Daoy (cell line): Measurements from ENCODE around the gene A2ML1. TPM values are rescaled to one million over a fixed set of nuclear protein-coding genes. Genes with fewer than 3 reads are reported as not detected.
"Not testable (repeated sequence)": the region's sequence is repeated elsewhere in the genome, so short reads cannot be mapped to it uniquely, and the experiment has no call there.

Experiments used
- DNase-seq: peaks from one replicate; pipeline ENCODE4 v3.0.0-alpha.2; 2015; ENCODE audit warnings: low read depth
- total RNA-seq: library from RNA; depleted of rRNA; stranded (reverse); fragments of >200 nt; shearing (Covaris generic); gene quantifications from 2 replicates; pipeline ENCODE4 v1.2.3, GENCODE V29; 2014; rRNA removed

The A2ML1 gene
- total RNA-seq, 1 experiment from 2014 or later, result not detected

DNA sequence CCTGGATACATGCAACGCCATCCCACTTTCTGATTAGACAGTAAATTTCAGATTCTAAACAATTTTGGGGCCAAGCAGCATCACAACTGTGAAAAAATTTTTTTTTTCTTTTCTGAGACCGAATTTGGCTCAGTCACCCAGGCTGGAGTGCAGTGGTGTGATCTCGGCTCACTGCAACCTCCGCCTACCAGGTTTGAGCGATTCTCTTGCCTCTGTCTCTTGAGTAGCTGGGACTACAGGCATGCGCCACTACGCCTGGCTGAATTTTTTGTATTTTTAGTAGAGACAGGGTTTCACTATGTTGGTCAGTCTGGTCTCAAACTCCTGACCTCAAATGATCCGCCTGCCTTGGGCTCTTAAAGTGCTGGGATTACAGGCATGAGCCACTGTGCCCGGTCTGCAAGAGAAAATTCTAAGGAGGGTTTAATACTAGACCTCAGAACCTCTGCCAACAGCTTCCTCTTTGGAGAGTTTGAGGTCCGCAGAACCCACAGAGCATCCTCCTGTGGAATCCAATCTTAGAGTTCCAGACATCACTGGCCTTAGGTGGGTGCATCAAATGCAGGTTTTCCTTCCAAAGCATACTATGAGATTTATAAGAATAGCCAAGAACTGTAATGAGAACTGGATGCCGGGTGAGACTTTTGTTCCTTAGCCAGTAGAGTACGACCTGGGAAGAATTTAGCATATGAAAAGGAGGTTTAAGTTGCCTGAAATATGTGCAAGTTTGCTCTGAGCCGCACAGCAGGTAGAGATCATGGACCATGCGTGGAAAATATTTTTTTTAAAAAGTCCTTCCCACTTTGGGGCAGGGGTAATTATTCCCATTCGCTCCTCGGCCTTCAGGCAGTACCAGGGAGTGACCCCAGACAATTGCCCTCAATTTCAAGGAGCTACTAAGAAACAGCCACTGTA lies 84.1 kb downstream of the A2ML1 start:
- DNase-seq, result no peak

DNA sequence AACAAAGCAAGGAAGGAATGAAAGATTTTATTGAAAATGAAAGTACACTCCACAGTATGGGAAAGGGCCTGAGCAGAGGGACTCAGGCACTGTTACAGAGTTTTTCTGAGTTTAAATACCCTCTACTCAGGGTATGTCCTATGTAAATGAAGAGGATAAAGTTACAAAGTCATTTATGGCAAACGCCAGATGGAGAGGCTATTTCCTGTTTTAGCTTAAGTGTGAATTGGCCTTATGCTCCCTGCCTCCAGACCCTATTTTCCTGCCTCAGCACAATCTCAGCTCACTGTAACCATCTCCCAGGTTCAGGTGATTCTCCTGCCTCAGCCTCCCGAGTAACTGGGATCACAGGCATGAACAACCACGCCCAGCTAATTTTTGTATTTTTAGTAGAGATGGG lies 85.1 kb downstream of the A2ML1 start:
- no peak for DNase-seq

DNA sequence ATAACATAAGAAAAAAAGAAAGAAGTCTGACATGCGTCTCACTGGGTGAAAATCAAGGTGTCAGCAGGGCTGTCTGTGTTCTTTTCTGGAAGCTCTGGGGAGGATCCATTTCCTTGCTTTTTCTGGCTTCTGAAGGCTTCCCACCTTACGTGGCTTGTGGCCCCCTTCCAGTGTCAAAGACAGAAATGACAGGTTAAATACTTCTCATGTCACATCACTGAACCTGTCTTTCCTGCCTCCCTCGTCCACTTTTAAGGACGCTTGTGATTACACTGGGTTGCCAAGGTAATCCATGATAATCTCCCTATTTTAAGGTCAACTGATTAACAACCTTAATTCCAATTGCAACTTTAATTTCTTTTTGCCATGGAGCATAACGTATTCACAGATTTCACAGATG lies 87.3 kb downstream of the A2ML1 start:
- DNase-seq, result no peak

DNA sequence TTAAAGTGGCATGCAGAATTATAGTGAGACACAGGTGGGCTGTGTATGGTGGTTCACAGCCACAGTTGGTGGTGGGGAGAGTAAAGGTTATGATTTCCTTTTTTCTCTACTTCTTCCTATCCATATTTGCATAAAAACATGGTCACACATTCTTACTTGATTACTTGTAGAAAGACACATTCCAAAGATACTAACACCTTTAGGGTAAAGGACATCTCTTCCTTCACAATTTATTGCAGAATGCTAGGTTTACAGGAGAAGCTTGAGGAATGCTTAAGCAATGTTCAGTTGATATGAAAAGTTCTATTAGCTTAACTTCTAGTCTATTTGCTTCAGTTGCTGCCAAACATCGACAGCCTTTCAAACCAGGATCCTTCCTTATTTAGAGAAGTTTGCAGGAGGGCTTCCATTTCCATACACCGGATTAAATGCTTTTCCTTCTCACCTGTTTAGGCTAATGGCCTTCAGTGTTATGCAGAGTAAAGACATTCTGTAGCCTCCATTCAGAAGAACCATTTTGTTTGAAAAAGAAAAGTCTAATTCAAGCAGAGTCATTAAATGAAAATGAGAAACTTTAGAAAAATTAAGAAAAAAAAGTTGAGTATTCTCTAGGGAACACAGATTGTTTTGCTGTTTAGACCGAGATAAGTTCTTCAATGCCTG lies 89.3 kb downstream of the A2ML1 start:
- DNase-seq, result no peak

DNA sequence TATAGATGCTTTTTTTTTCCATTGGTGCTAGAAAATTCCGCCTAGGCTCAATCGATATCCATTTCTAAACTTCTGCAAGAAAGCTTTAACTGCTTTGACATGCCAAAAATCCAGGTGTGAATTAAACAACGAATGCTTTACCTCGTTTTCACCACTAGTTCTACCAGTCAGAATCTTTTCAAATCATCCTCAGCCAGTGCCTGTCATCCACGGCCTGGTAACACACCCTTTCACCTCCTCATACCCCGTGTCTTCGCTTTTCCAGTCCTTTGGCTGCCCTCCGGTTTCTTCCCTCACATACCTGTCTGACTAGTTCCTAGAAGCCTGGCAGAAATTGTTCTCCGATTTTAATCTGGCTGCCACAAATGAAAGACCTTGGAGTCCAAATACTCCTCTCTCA lies 90.5 kb downstream of the A2ML1 start:
- no peak for DNase-seq

DNA sequence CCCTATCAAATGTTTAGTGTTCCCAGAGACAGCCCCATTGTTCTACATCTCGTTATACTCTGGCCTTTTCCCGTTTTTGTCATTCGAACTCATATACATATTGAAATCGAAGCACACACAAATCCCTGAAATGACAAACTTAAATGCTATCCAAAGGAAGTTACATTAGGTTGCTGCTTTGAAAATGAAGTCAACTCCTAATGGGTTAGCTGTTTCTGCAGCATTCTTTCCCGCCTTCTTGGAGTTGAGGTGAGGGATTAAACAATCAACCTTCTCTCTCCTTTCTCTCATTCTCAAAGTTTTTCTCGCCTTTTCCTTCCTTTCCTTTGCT lies 91.2 kb downstream of the A2ML1 start:
- DNase-seq, result no peak

DNA sequence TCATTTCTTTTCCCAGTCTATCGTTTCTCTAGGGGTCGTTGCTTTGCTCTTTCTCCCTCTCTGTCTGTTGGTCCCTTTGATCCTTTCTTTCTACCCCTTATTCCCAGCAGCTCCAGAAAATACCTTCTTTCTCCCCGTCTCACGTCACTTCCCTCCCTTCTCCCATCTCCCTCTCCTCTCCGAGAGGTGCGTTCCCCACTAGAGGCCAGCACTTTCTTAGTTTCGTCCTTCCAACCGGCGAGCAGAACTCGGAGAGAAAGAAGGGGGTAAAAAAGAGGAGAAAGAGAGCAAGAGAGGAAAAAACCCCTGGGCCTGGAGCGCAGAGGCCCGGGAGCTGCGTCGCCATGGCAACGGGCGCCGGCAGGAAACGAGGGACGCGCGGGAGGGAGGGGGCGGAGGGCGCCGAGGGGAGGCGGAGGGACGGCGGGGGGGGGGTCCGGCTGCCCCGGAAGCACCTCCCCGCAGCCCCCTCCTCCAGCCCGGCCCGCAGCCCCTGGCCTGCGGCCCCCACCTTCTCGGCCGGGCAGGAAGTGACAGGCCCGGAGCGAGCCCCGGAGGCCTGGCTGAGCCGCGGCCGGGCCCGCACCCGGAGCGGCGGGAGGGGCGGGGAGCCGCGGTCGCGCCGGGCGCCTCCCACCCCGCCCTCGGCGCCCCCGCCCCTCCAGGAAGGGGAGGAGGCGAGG lies 91.8 kb downstream of the A2ML1 start, which contains the start of gene PHC1:
Gene PHC1, plus strand, starts transcription at position 477 of the 683 bp plus-strand sequence. CDS start 3,169 bp downstream, outside the sequence.
- DNase-seq, result peak; percentile 71

DNA sequence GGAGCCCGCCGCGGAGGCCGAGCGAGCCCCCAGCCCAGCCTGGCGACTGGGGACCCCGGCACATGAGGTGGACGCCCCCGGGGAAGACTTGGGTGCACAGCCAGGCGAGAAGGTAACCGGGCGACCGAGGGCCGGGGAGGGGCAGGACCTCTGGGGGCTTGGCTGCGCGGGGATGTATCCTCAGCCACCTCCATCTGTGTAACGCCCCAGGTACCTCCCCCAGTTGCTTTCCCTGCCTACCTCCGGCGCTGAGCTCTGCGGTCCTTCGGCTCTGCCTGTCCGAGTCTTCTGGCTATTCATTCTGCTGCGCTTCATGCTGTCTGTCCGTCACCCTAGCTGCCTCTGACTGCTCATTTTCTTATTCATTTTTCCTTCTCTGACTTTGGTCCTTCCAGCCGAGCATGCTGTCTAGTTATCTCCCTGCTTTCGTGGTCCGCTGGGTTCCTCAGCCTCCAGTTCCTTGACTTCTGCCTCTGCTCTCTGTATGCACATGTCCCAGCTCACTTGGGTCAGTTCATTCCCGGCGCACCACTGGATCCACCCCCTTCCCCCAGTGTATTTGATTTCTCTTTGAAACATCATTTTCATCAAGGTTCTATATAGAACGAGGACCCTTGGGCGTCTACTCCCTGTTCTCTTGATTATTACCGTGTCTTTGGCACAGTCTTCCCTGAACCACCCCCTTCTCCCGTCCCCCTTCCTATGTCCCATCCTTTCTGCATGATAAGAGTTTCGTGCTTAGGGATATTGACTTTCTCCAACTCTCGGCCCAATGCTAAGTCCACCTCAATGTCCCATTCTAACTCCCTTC lies 92.5 kb downstream of the A2ML1 start:
- DNase-seq, result peak; percentile 57

DNA sequence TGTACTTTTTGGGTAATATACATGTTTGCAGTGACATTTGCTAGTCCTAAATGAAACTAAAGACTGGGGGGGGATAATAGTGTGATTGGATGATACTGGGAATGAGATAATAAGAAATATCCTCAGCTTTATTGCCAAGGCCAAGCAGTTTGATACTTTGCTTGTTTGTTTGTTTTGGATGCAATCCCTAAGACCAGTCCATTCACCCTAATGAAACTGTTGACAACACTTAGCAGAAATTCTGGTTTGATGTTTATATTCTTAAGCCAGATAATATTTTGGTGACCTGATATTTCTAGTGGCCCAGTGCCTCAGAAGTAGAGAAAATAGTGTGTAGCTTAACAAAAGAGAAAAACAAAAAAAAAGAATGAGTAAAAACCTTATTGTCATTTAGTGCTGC lies 93.7 kb downstream of the A2ML1 start:
- no peak for DNase-seq

DNA sequence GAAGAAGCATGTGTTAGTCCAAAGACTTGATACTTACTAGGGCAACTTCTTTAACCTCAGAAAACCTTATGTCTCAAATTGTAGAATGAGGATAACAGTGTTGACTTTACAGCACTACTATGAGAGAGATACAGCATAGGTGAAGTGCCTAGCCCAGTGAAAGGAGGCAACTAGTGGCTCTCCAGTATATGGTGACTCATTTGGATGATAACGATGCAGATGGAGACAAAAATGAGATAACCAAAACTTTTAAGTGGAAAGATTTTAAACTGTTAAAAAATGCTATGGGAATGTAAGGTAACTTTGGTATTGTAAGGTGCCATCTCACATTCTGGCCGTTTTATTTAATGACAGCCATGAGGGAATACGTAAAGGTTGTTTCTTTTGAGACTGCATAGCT lies 94.6 kb downstream of the A2ML1 start:
- DNase-seq, result no peak

DNA sequence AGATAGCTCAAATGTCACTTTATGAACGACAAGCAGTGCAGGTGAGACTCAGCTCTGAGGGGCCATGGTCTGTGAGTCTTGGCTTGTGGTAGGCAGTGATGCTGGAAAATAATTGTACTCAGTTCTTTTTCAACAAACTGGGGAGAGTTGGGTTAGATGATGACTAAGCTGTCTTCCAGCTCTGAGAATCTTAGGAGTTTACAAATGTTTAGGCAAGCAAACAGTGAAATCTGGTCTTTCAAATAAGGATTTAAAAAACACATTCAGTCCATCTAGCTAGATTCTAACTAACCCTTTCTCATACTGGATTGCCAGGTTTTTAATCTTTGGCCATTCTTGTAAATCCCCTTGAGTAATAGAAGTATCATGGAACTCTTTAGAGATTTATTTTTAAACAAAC lies 95.3 kb downstream of the A2ML1 start:
- DNase-seq, result no peak

DNA sequence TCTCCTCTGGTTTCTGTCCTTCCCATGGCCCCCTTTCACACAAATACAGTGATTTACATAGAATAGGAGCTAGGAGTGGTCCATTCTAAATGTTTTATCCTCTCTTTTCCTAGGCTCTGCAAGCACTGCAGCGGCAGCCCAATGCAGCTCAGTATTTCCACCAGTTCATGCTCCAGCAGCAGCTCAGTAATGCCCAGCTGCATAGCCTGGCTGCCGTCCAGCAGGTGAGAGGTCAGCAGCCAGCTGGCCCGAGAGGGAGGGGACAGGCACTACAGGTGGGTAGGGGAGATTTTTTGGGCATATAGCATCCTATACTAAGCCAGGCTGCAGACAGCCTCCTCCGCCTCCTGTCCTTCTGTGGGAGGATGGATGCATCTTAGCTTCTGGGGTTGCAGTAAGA lies 97.2 kb downstream of the A2ML1 start:
- not testable (repeated sequence) for DNase-seq

DNA sequence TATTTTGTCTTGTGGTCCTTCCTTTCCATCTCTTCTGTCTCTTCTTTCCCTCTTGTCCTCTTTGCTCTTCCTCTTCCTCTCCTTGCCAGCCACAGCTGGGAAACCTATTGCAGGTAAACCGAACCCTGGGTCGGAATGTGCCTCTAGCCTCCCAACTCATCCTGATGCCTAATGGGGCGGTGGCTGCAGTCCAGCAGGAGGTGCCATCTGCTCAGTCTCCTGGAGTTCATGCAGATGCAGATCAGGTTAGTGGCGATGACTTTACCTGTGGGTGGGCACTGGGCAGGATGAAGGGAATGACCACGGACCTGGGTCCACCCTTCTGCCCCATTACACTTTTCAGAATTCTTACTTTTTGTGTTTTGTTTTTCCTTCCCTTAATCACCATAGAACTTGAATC lies 100.1 kb downstream of the A2ML1 start:
- no peak for DNase-seq

Other genes with a start within 250 kb of the A2ML1 start
- gene AICDA, start 209.8 kb upstream of the A2ML1 start, total RNA-seq, result not detected in 2 replicates
- 1.1 and 3.9 TPM in 2 replicates for gene MFAP5, start 159.8 kb upstream of the A2ML1 start, total RNA-seq
- 21.3 and 22.3 TPM in 2 replicates for gene RIMKLB, start 124.6 kb upstream of the A2ML1 start, total RNA-seq
- 11.3 and 24.4 TPM in 2 replicates for gene PHC1, start 91.9 kb downstream of the A2ML1 start, total RNA-seq
- 87.9 and 97.9 TPM in 2 replicates for gene M6PR, start 127.0 kb downstream of the A2ML1 start, total RNA-seq
- 0.12 and 0.69 TPM in 2 replicates for gene KLRG1, start 166.9 kb downstream of the A2ML1 start, total RNA-seq